ENCODE measurements around the gene OR2A14.
"Not testable (repeated sequence)": the region's sequence is repeated elsewhere in the genome, so short reads cannot be mapped to it uniquely, and the experiment has no call there.

The OR2A14 gene, protein sequence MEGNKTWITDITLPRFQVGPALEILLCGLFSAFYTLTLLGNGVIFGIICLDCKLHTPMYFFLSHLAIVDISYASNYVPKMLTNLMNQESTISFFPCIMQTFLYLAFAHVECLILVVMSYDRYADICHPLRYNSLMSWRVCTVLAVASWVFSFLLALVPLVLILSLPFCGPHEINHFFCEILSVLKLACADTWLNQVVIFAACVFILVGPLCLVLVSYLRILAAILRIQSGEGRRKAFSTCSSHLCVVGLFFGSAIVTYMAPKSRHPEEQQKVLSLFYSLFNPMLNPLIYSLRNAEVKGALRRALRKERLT

DNA sequence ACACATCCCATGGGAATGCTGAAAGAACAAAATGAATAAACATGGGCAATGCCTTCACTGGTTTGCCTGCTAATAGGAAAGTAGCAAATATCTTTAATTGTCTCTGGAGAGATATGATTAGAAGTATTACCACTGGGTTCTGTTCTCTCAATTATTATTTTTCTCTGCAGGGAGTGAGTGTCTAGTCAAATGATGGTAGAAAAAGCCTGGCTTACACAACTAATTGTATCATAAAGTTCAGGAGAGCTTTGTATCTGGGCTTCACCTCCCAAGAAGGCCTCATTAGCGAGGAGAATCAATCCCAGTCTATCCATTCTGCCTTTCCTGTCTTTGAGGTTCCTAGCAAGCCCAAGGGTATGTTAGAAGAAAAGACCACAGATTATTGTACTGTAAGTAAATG is at the start of gene OR2A14:
OR2A14 (plus strand) TSS at position 301 of the 400 bp plus-strand sequence. CDS start 5,937 bp downstream, outside the sequence.
- DNase-seq (ENCODE audit: low spot score): no peak

DNA sequence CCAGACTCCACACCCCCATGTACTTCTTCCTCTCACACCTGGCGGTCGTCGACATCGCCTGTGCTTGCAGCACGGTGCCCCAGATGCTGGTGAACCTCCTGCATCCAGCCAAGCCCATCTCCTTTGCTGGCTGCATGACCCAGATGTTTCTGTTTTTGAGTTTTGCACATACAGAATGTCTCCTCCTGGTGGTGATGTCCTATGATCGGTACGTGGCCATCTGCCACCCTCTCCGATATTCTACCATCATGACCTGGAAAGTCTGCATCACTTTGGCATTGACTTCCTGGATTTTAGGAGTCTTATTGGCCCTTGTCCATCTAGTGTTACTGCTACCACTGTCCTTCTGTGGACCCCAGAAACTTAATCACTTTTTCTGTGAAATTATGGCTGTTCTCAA is 48.6 kb upstream of the OR2A14 start:
- no peak for DNase-seq (ENCODE audit: low spot score)

DNA sequence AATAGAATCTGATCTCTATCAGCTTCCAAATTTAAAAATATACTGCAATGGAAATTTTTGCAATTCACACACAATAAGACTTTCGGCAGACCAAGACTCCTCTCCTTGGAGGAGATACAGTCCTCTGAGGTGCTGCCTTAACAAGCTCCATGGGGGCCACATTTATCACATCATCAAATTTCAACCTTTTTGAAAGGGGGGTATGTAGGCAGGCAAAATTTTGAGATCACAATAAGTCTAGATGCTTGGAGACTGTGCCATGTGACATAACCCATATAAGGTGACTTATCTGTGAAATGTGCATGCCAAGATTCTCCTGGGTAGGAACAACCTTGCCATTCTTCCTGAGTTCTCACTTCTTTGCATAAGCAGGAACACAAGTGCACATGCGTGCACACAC is 37.0 kb upstream of the OR2A14 start, which contains the start of gene OR2A12:
OR2A12 (plus strand) TSS at position 301 of the 400 bp plus-strand sequence. CDS start 8,830 bp downstream, outside the sequence.
- no peak for DNase-seq (ENCODE audit: low spot score)

DNA sequence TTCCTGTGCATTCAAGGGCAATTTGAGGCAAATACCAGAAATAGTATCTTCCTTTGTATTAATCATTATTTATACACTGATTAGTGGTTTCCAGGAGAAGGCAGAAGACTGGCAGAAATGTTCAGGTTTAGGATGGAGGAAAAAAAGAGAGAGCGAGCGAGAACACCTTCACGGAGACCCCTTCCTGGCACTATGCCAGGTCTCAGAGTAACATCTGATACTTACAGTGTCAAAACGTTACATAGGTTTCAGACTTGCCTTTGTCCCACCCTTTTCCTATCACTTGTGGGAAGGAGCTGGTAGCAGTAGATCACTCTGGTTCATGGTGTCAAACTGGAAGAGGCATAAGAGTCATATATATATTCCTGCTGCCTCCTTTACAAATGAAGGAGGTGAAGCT is 36.2 kb upstream of the OR2A14 start:
- DNase-seq (ENCODE audit: low spot score): no peak

DNA sequence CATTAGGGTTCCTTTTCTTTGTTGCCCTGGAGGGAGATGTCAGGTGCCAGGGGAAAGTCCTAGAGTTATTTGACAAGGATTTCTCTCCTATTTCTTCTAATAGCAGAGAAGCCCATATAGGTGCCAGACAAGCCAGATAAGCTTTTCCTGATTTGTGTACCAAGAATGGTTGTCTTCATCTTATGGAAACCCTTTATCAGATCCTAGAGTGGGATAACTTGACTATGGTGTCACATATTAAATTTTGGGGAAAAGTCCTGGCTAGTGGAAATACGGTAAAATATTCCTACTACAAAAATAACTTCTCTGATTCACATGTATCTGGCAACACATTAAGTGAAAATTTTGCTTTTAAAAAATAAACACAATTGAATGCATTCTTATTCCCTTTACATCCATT is 35.7 kb upstream of the OR2A14 start:
- no peak for DNase-seq (ENCODE audit: low spot score)

DNA sequence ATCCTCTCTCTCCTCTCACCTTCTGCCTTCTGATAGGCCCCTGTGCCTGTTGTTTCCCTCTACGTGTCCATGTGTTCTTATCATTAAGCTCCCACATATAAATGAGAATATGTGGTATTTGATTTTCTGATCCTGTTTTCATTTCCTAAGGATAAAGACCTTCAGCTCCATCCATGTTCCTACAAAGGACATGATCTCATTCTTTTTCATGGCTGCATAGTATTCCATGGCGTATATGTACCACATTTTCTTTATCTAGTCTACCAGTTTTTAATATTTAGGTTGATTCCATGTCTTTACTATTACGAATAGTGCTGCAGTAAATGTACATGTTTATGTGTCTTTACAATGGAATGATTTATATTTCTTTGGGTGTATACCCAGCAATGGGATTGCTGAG is 32.3 kb upstream of the OR2A14 start:
- no peak for DNase-seq (ENCODE audit: low spot score)

DNA sequence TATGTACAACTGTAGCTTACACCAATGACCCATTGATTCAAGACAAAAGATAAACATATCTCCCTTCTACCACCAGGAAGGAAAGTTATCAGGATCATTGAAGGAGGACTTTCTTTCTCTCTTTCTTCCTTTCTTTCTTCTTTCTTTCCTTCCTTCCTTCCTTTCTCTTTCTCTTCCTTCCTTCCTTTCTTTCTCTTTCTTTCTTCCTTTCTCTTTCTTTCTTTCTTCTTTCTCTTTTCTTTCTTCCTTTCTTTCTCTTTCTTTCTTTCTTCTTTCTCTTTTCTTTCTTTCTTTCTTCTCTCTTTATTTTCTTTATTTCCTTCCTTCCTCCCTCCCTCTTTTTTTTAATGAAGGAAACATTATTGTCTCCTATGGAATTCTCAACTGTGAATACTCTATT is 24.2 kb upstream of the OR2A14 start:
- DNase-seq (ENCODE audit: low spot score): no peak

DNA sequence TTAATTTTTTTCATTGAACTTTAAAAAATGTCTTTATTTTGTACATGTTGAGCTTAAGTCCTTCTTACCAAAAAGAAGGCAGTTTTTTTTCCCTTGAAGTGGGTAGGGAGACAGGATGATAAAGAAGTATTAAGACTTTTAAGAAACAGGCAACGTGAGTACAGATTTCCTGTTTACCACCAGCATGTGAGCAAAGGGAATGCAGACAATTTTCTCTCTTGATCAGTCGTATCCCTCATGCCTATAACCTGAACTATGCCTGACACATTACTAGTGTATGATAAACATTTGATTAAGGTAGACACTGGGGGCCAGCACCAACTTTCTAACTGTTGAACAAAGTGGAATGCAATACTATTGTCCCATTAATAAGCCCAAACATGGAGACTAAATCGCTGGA is 22.4 kb upstream of the OR2A14 start:
- no peak for DNase-seq (ENCODE audit: low spot score)

DNA sequence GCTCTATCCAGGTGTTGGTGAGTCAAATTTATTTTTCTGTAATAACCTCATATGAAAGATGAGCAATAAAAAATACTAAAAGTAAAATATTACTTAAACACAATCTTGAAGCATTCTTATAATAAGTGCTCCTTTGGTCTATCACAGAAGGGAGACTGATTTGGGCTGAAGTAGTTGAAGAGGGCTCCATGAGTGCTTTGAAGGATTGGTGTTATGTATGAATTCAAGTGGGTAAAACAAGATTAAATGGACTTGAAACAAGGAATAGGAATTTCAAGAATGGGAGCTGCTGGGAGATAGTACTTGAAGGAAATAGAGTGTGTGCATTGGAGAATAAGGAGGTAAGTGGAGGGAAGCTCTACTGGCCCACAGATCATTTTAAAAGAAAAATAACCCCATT is 20.9 kb upstream of the OR2A14 start:
- DNase-seq (ENCODE audit: low spot score): no peak

DNA sequence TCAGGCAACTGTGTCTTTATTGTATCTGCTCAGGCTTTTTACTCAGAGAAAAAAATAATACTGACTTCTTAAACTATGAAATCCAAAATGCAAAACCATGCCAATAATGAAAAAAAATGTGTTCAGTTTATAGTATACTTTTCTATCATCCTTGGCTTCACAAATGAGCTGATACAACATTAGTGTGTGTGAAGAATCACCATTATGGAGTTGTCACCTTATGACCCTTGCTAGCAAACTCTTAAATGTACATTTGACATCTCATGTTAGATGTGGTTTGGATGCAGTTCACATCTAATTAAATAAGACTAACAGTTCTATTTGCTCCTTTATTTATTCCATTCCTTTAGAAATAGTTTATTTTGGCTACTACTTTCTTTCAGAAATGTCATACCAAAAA is 17.8 kb upstream of the OR2A14 start:
- no peak for DNase-seq (ENCODE audit: low spot score)

DNA sequence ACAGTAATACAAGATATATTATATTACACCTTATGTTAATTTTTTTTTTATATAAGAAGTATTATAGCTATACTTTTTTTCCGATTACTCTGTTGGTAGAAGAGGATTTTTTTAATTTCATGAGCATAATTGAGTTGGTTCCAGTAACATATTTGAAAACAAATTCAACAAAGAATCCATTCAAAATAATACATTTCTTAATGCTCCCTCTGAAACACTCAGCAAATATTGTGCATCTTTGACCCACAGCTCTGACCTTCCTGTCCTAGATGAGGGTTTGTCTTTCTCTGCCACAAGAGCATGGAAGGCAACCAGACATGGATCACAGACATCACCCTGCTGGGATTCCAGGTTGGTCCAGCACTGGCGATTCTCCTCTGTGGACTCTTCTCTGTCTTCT is 13.7 kb upstream of the OR2A14 start, which contains the start of gene OR2A2:
OR2A2 (plus strand) TSS at position 301 of the 400 bp plus-strand sequence; CDS start at position 301, 0 bp downstream.
- DNase-seq (ENCODE audit: low spot score): no peak

DNA sequence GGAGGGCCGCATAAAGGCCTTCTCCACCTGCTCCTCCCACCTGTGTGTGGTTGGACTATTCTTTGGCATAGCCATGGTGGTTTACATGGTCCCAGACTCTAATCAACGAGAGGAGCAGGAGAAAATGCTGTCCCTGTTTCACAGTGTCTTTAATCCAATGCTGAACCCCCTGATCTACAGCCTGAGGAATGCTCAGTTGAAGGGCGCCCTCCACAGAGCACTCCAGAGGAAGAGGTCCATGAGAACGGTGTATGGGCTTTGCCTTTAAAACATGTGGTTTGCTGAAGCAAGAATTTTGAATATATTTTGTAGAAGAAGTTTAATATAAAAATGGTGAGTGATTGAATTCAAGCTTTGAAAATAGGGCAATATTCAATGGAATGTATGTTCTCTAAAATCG is 12.7 kb upstream of the OR2A14 start:
- DNase-seq (ENCODE audit: low spot score): no peak

DNA sequence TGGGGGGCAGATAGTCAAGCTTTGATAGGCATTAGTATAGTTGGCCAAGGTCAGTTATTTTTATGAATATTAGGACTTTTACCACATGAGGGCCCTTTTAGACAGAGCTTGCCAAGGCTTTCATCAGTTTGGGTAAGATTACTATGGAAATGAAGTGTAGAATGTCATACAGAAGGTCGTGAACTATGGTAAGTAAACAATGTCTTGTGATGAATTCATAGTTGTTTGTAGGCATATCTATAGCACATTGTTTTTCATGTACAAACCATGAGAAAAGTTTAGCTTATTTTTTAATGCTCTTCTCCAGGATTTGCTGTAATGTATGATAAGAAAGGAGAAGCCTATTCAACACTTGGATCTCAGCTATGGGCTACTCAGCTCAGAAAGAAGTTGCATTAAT is 9.3 kb upstream of the OR2A14 start:
- no peak for DNase-seq (ENCODE audit: low spot score)

DNA sequence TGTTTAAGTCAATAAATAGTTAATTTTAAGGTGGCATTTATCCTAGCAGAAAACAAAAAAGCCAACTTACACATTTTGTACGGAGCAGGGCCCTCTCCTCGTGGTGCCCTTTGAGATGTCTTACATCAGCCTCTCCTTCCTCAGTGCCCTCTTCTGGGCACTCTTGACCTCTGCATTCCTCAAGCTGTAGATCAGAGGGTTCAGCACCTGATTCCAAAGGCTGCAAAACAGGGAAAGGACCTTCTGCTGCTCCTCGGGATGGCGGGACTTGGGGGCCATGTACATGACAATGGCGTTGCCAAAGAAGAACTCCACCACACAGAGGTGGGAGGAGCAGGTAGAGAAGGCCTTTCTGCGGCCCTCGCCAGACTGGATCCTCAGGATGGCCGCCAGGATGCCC is 4.6 kb upstream of the OR2A14 start:
- DNase-seq (ENCODE audit: low spot score): no peak

DNA sequence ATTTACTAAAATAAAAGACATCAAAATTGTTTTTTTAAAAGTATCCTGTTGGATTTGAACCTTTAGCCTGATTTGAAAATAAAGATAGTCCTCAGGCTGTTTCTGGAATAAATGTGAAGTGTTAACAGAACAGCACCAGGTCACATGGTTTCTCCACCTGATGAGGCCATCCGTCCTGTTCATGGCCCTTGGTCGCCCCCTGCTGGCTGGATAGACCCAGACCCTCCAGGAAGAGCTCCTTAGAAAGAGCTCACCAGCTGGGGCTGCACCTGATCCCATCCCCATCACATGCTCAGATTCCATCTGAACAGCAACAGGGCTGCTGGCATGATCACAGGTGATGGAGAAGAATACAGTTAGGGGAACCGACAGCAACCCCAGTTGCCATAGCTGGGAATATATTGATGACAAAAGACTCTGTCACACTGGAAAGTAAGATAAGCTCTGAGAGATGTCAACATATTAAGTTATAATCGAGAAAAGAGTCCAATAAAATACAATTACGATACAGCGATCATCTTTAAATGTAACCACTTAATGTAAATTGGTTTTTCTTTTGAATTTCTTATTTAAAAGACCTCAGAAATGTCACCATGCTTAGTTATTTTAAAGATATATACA is 4.8 kb downstream of the OR2A14 start:
- DNase-seq (ENCODE audit: low spot score): peak; percentile 48

DNA sequence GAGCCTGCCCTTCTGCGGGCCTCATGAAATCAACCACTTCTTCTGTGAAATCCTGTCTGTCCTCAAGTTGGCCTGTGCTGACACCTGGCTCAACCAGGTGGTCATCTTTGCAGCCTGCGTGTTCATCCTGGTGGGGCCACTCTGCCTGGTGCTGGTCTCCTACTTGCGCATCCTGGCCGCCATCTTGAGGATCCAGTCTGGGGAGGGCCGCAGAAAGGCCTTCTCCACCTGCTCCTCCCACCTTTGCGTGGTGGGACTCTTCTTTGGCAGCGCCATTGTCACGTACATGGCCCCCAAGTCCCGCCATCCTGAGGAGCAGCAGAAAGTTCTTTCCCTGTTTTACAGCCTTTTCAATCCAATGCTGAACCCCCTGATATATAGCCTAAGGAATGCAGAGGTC is 6.6 kb downstream of the OR2A14 start:
- DNase-seq (ENCODE audit: low spot score): not testable (repeated sequence)

DNA sequence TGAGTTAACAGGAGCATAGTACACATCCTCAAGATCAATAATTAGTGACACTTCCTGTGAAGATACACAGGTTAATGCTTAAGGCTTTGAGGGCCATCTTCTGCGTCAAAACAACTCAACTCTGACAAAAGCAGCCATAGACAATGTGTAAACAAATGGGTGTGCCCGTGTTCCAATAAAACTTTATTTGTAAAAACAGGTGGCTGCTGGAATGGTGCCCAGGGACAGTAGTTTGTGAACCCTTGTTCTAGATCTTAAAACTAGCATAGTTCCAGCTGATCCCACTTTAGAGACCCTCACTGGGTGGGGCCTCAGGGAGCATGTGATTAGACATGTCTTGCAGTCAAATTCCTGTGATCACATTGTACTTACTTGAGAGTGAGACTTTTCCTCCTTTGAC is 7.8 kb downstream of the OR2A14 start:
- no peak for DNase-seq (ENCODE audit: low spot score)

DNA sequence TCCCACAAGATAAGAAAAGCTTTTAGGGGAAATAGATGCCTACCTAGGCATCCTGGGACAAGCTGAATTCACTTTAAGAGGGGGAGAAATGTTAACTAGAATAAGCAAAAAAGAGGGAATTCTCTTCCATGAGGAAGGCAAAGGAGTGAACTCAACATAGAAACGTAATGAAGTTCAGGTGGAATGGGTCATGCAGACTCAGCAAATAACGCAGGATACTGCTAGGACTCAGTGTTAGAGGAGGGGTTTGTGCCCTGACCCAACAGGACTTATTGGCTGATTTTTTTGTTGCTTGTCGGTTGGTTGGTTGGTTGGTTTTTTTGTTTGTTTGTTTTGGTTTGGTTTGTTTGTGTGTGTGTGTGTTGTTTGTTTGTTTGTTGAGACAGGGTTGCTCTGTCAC is 9.3 kb downstream of the OR2A14 start:
- DNase-seq (ENCODE audit: low spot score): no peak

DNA sequence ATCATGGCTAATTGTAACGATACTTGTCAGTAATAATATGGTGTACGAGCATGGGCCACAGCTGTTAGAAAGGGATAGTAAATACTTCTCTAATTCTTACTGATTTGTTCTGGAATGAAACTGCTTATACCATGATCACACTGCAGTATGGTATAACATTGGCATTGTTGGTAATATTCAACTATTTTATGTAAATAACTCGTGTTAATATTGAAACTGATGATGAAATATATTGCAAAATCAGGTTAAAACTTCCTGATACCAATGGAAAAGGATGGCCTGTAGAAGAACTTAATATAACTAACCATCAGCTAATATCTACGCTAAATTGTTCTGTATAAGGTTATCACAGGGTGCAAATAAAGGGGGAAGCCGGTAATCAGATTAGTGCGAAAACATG is 10.3 kb downstream of the OR2A14 start:
- DNase-seq (ENCODE audit: low spot score): no peak

DNA sequence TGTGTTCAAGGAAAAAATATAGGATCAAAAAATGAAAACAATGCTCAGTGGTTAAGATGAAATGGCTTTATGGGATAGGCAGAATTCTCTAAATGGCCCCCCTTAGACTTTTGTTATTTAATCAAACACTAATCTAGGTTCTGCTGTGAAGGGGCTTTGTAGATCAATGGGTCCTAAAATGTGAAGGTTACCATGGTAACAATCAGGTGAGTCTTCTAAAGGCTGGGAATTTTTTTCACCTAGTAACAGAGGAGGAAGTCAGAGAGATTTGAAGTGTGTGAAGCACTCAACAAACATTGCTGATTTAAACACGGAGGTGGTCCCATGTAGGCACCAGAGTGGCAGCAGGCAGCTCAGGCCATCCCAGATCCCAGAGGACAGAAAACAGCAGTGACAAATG is 11.1 kb downstream of the OR2A14 start:
- no peak for DNase-seq (ENCODE audit: low spot score)

DNA sequence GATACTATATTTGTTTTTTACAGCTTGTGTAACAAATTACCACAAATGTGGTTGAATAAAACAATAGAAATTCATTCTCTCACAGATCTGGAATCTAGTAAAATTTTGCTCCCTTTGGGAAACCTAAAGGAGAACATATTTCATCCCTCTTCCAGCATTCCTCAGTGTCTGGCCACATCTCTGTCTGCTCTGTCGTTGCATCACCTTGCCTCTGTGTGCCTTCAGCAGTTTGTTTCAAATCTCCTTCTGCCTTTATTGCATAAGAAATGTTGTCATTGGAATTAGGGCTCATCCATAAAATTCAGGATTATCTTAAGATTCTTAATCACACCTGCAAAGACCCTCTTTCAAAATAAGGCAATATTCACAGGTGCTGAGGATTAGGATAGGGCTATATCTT is 14.5 kb downstream of the OR2A14 start:
- no peak for DNase-seq (ENCODE audit: low spot score)

DNA sequence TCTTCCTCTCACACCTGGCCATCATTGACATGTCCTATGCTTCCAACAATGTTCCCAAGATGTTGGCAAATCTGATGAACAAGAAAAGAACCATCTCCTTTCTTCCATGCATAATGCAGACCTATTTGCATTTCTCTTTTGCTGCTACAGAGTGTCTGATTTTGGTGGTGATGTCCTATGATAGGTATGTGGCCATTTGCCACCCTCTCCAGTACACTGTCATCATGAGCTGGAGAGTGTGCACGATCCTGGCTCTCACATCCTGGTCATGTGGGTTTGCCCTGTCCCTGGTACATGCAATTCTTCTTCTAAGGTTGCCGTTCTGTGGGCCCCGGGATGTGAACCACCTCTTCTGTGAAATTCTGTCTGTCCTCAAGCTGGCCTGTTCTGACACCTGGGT is 19.2 kb downstream of the OR2A14 start:
- no peak for DNase-seq (ENCODE audit: low spot score)

DNA sequence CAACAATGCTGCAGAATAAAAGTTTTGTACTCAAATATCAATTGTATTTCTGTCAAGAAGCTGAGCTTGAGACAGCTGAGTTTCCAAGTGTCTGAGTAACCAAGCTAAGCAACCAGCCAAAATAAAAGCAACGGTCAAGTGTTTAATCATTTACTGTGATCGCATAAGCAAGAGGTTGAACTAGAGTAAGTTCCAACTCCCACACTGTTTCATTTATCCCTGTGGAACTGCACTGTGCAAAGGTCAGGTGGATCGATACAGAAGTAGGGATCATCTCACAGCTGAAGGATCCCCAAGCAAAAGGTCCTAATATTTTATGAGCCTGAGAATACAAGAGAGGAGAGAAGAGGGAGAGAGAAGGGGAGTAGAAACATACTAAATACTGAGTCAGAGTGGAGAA is 21.4 kb downstream of the OR2A14 start:
- DNase-seq (ENCODE audit: low spot score): no peak
